Esophagus squamous epithelium (tissue), 5 donors: ENCODE results near the gene CDC6. TPM values are rescaled to one million over a fixed set of nuclear protein-coding genes. Genes with fewer than 3 reads are reported as not detected.

Experiments used
- DNase-seq: peaks from one replicate; lab custom pipeline; 2025; lab: John Stamatoyannopoulos, UW
- H3K27ac ChIP-seq, 4 donors: fragments of 200-600 bp; sonication (generic); one replicate each; pipeline ENCODE4 v1.5.1; 2016 to 2019; ENCODE audit warnings: mild to moderate bottlenecking in 1 of 4
- H3K27me3 ChIP-seq, 4 donors: fragments of 200-600 bp; sonication (generic); 1 replicate in 3 of 4; 2 replicates in 1 of 4; pipeline versions ENCODE4 v1.5.1 to v1.6.0; 2017 to 2021; ENCODE audit warnings: antibody characterized with exemption in 1 of 4
- H3K36me3 ChIP-seq, 3 donors: fragments of 200-600 bp; sonication (generic); one replicate each; pipeline ENCODE4 v1.5.1; 2016 to 2019
- H3K4me1 ChIP-seq, 3 donors: fragments of 200-600 bp; sonication (generic); one replicate each; pipeline ENCODE4 v1.5.1; 2017 to 2019
- H3K4me3 ChIP-seq, 4 donors: fragments of 200-600 bp; sonication (generic); 1 replicate in 3 of 4; 2 replicates in 1 of 4; pipeline ENCODE4 v1.5.1; 2016 to 2019; ENCODE audit warnings: mild to moderate bottlenecking in 2 of 4, moderate library complexity in 1 of 4
- H3K9me3 ChIP-seq, 3 donors: fragments of 200-600 bp; sonication (generic); one replicate each; pipeline ENCODE4 v1.5.1; 2016 to 2019
- POLR2A ChIP-seq, 4 donors: fragments of 450-650 bp; IDR thresholded peaks; one replicate each; pipeline ENCODE4 v1.6.1; 2017; ENCODE audit warnings: antibody characterized with exemption in 4 of 4, mild to moderate bottlenecking in 4 of 4, moderate library complexity in 3 of 4
- WGBS, 2 donors: methylation state at CpG; one replicate each; pipeline ENCODE4 v1.1.5; 2018; 5-methylcytosine and 5-hydroxymethylcytosine counted together
- intact Hi-C: fragments of 100-400 bp; cut with DNase I; formaldehyde crosslinking; loops from one replicate; pipeline ENCODE4 v1.15.0; 2022
- total RNA-seq, 4 donors: library from RNA; depleted of rRNA; stranded (reverse); fragments of >200 nt; gene quantifications; one replicate each; pipeline ENCODE4 v1.1.0, GENCODE V29; 2016
- TF ChIP-seq, protein P1 (sequence below), 6 experiments: fragments of 450-650 bp in 4 of 6; fragments of 200-600 bp in 2 of 6; sonication (generic) in 2 of 6; IDR thresholded peaks; one replicate each; pipeline ENCODE4 v1.5.1; 2016 to 2019; ENCODE audit warnings: antibody characterized with exemption in 6 of 6, mild to moderate bottlenecking in 4 of 6, moderate library complexity in 4 of 6
- donor health status: DM: yes; HTN: yes; CAD: no.

Gene CDC6
- total RNA-seq, 4 donors from 2014 or later = 2.9 to 17.8 (median 9.8) TPM

DNA sequence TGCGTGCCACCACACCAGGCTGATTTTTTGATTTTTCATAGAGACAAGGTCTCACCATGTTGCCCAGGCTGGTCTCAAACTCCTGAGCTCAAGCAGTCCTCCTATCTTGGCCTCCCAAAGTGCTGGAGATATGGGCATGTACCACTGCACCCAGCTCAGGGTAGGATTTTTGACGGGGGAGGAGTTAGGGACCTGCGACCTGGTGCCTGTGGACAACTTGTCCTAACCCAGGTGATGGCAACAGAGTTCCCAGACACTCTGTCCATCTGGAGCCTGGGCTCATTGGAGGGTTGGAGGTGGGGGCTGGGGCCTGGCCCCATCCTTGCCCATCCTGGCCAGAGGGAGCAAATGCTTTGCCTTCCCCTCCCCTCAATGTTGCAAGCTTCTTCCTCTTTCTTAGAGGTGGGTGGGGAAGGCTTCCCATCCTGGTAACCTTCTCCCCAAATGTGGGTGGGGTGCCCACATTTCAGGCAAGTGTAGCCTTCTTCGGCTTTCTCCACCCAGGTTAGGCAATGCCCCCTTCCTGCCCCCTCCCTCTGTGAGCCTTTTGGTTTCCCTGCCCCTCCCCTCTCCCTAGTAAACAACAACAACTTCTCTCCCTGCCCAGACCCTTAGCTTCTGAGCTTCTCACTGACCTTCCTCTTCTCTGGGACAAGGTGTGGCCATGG is 46.2 kb downstream of the CDC6 start:
- no peaks in the 10 kb centered on the region for H3K27me3 ChIP-seq
- DNase-seq = no peak
- TF ChIP-seq POLR2A (IDR thresholded peaks at IDR 0.05) = no peak
- intact Hi-C loops = no loop called here
- H3K36me3 ChIP-seq = peaks cover 0 to 11% (median 0%) of the 10 kb centered on the region in 3 donors
- H3K4me1 ChIP-seq = peaks cover 49 to 100% (median 87%) of the 10 kb centered on the region in 3 donors
- H3K9me3 ChIP-seq = no peaks in the 10 kb centered on the region
- peak overlapping the region in 3 of 4 donors; percentile 58 to 77 (median 68) for H3K27ac ChIP-seq
- H3K4me3 ChIP-seq = no peak overlapping the region
- WGBS, 2 donors = 65 to 83% methylated on average over 2 of the region's 4 CpGs

DNA sequence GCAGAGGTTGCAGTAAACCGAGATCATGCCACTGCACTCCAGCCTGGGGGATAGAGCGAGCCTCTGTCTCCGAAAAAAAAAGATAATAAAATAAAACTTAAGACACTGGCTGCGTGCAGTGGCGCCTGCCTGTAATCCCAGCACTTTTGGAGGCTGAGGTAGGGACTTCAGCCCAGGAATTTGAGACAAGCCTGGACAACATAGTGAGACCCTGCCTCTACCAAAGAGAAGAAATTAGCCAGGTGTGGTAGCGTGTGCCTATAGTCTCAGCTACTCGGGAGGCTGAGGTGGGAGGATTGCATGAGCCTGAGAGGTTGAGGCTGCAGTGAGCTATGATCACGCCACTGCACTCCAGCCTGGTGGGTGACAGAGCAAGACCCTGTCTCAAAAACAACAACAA is 47.9 kb downstream of the CDC6 start:
- no peak for DNase-seq
- WGBS, 2 donors = 61 to 77% methylated on average over 7 to 8 of the region's 8 CpGs
- Histone ChIP-seq H3K4me3 (no peak overlapping the region), H3K27me3 (no peaks in the 10 kb centered on the region), H3K27ac (peak overlapping the region in 3 of 4 donors; percentile 58 to 77 (median 68)), H3K4me1 (peaks cover 42 to 100% (median 85%) of the 10 kb centered on the region in 3 donors), H3K9me3 (no peaks in the 10 kb centered on the region), H3K36me3 (peaks cover 0 to 11% (median 0%) of the 10 kb centered on the region in 3 donors)
- intact Hi-C loops = no loop called here
- TF ChIP-seq, protein P1, sequence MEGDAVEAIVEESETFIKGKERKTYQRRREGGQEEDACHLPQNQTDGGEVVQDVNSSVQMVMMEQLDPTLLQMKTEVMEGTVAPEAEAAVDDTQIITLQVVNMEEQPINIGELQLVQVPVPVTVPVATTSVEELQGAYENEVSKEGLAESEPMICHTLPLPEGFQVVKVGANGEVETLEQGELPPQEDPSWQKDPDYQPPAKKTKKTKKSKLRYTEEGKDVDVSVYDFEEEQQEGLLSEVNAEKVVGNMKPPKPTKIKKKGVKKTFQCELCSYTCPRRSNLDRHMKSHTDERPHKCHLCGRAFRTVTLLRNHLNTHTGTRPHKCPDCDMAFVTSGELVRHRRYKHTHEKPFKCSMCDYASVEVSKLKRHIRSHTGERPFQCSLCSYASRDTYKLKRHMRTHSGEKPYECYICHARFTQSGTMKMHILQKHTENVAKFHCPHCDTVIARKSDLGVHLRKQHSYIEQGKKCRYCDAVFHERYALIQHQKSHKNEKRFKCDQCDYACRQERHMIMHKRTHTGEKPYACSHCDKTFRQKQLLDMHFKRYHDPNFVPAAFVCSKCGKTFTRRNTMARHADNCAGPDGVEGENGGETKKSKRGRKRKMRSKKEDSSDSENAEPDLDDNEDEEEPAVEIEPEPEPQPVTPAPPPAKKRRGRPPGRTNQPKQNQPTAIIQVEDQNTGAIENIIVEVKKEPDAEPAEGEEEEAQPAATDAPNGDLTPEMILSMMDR (IDR thresholded peaks at IDR 0.05) = no peak
- TF ChIP-seq POLR2A (IDR thresholded peaks at IDR 0.05) = no peak

- TF ChIP-seq, protein P1 (IDR thresholded peaks at IDR 0.05) = no peak
- no peak for TF ChIP-seq POLR2A (IDR thresholded peaks at IDR 0.05)
- intact Hi-C loops = no loop called here
- Histone ChIP-seq H3K4me1 (peaks cover 27 to 99% (median 69%) of the 10 kb centered on the region in 3 donors), H3K36me3 (no peaks in the 10 kb centered on the region), H3K27ac (peak overlapping the region in 2 of 4 donors; percentile 21 to 25), H3K9me3 (no peaks in the 10 kb centered on the region), H3K4me3 (no peak overlapping the region), H3K27me3 (no peaks in the 10 kb centered on the region)
- DNase-seq = no peak
- WGBS, 2 donors = 60 to 66% methylated on average over 3 to 6 of the region's 8 CpGs
Measured at GRCh38 chr17:40337351-40337750, 49.7 kb downstream of the CDC6 start.

GRCh38 chr17:40338058-40338457 is 50.4 kb downstream of the CDC6 start:
- no peak overlapping the region for H3K4me3 ChIP-seq
- no peaks in the 10 kb centered on the region for H3K36me3 ChIP-seq
- no peak for DNase-seq
- 50 to 73% methylated on average over 2 to 4 of the region's 5 CpGs for WGBS, 2 donors
- intact Hi-C loops = no loop called here
- peak overlapping the region in 2 of 4 donors; percentile 3 to 51 for H3K27ac ChIP-seq
- H3K9me3 ChIP-seq = no peaks in the 10 kb centered on the region
- no peaks in the 10 kb centered on the region for H3K27me3 ChIP-seq
- TF ChIP-seq, protein P1 (IDR thresholded peaks at IDR 0.05) = no peak
- TF ChIP-seq POLR2A (IDR thresholded peaks at IDR 0.05) = no peak
- H3K4me1 ChIP-seq = peaks cover 26 to 99% (median 65%) of the 10 kb centered on the region in 3 donors

- peaks cover 30 to 99% (median 62%) of the 10 kb centered on the region in 3 donors for H3K4me1 ChIP-seq
- intact Hi-C loops = no loop called here
- H3K9me3 ChIP-seq = no peaks in the 10 kb centered on the region
- H3K27ac ChIP-seq = peak overlapping the region in 3 of 4 donors; percentile 17 to 98 (median 46)
- no peak for DNase-seq
- no peaks in the 10 kb centered on the region for H3K27me3 ChIP-seq
- 65 to 73% methylated on average over 12 to 13 of the region's 13 CpGs for WGBS, 2 donors
- H3K36me3 ChIP-seq = no peaks in the 10 kb centered on the region
- H3K4me3 ChIP-seq = no peak overlapping the region
- TF ChIP-seq, protein P1 (IDR thresholded peaks at IDR 0.05) = no peak
- no peak for TF ChIP-seq POLR2A (IDR thresholded peaks at IDR 0.05)
Measured at GRCh38 chr17:40338941-40339649, 51.4 kb downstream of the CDC6 start.
